Tibial artery (tissue), 4 donors: ENCODE measurements around the gene YPEL3.

Experiments used
- DNase-seq, 2 donors: peaks; one replicate each; pipeline ENCODE4 v3.0.0-alpha.2; 2019
- H3K27ac ChIP-seq, 2 donors: fragments of 200-600 bp; sonication (generic) in 1 of 2; 1 replicate in 1 of 2; 2 replicates in 1 of 2; pipeline ENCODE4 v1.5.1; 2018 to 2019; ENCODE audit warnings: mild to moderate bottlenecking in 1 of 2
- H3K27me3 ChIP-seq, 2 donors: fragments of 200-600 bp; sonication (generic) in 1 of 2; one replicate each; pipeline versions ENCODE4 v1.5.1 to v1.6.0; 2016 to 2019
- H3K36me3 ChIP-seq, 3 donors: fragments of 200-600 bp; sonication (generic) in 2 of 3; one replicate each; pipeline ENCODE4 v1.5.1; 2016 to 2019; ENCODE audit warnings: mild to moderate bottlenecking in 2 of 3
- H3K4me1 ChIP-seq, 4 donors: fragments of 200-600 bp; sonication (generic) in 2 of 4; 1 replicate in 3 of 4; 2 replicates in 1 of 4; pipeline ENCODE4 v1.5.1; 2016 to 2019
- H3K4me3 ChIP-seq, 2 donors: fragments of 200-600 bp; sonication (generic) in 1 of 2; 1 replicate in 1 of 2; 2 replicates in 1 of 2; pipeline ENCODE4 v1.5.1; 2018 to 2019; ENCODE audit warnings: mild to moderate bottlenecking in 2 of 2
- H3K9me3 ChIP-seq, 3 donors: fragments of 200-600 bp; sonication (generic) in 1 of 3; one replicate each; pipeline ENCODE4 v1.5.1; 2016 to 2019
- intact Hi-C: fragments of 100-400 bp; cut with DNase I; formaldehyde crosslinking; loops from one replicate; pipeline ENCODE4 v1.15.0; 2023; ENCODE audit warnings: low total_unique reads
- TF ChIP-seq, protein P1 (sequence below), 2 experiments: fragments of 200-600 bp in 1 of 2; fragments of 450-650 bp in 1 of 2; IDR thresholded peaks; one replicate each; pipeline ENCODE4 v1.5.1; 2017 to 2019; ENCODE audit warnings: antibody characterized with exemption in 2 of 2, mild to moderate bottlenecking in 1 of 2, moderate library complexity in 1 of 2

YPEL3 gene

DNA sequence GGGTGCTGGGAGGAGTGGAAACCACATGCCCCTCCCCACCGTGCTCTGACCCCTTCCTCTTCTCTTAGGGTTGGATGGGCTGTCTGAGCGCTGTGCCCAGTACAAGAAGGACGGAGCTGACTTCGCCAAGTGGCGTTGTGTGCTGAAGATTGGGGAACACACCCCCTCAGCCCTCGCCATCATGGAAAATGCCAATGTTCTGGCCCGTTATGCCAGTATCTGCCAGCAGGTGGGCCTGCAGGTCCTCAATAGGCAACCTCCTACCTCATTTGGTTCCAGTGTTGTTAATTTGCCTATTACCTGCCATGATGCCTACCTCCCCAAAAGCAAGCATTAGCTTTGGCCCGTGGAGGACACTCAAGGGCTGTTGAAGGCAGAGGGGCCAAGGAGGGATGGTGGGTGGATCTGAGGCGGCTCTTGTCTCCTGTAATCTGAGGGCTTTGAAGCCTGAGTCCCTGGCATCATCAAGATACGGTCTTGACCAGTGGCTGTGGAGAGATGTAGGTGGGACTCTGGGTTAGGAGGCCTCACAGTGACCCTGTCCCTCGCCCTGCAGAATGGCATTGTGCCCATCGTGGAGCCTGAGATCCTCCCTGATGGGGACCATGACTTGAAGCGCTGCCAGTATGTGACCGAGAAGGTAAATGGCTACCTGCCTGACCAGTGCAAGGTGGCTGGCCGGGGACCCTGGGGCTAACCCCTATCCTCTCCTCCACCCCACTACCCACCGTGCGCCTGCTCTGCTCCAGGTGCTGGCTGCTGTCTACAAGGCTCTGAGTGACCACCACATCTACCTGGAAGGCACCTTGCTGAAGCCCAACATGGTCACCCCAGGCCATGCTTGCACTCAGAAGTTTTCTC lies 27.0 kb downstream of the YPEL3 start:
- Histone ChIP-seq H3K27me3 (no peaks in the 10 kb centered on the region), H3K27ac (peak overlapping the region; percentile 45 to 96), H3K4me3 (peak overlapping the region in 1 of 2 donors; percentile 19), H3K4me1 (peaks cover 0 to 49% (median 42%) of the 10 kb centered on the region in 4 donors), H3K36me3 (peaks cover 66 to 73% (median 68%) of the 10 kb centered on the region in 3 donors), H3K9me3 (no peaks in the 10 kb centered on the region)
- TF ChIP-seq, protein P1, sequence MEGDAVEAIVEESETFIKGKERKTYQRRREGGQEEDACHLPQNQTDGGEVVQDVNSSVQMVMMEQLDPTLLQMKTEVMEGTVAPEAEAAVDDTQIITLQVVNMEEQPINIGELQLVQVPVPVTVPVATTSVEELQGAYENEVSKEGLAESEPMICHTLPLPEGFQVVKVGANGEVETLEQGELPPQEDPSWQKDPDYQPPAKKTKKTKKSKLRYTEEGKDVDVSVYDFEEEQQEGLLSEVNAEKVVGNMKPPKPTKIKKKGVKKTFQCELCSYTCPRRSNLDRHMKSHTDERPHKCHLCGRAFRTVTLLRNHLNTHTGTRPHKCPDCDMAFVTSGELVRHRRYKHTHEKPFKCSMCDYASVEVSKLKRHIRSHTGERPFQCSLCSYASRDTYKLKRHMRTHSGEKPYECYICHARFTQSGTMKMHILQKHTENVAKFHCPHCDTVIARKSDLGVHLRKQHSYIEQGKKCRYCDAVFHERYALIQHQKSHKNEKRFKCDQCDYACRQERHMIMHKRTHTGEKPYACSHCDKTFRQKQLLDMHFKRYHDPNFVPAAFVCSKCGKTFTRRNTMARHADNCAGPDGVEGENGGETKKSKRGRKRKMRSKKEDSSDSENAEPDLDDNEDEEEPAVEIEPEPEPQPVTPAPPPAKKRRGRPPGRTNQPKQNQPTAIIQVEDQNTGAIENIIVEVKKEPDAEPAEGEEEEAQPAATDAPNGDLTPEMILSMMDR (IDR thresholded peaks at IDR 0.05), result peak; percentile 15
- no peak for DNase-seq
- intact Hi-C loops, result no loop called here

DNA sequence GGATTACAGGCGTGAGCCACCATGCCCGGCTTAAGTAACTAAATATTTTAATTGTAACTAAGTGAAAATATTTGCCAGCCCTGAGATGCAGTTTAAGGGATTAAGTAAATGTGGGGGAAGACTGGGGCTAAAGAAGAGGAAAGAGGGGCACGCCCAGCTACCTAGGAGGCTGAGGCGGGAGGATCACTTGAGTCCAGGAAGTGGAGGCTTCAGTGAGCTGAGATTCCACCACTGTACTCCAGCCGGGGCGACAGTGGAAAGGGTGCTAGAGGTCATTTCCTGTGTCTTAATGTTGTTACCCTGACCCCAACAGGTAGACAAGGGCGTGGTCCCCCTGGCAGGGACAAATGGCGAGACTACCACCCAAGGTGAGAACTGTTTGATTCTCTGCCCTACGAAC lies 27.7 kb downstream of the YPEL3 start:
- no peaks in the 10 kb centered on the region for H3K27me3 ChIP-seq
- peaks cover 0 to 56% (median 47%) of the 10 kb centered on the region in 4 donors for H3K4me1 ChIP-seq
- intact Hi-C loops, result no loop called here
- H3K36me3 ChIP-seq, result peaks cover 62 to 68% (median 63%) of the 10 kb centered on the region in 3 donors
- no peaks in the 10 kb centered on the region for H3K9me3 ChIP-seq
- no peak for DNase-seq
- H3K27ac ChIP-seq, result peak overlapping the region in 1 of 2 donors; percentile 96
- no peak overlapping the region for H3K4me3 ChIP-seq
- TF ChIP-seq, protein P1 (IDR thresholded peaks at IDR 0.05), result no peak

DNA sequence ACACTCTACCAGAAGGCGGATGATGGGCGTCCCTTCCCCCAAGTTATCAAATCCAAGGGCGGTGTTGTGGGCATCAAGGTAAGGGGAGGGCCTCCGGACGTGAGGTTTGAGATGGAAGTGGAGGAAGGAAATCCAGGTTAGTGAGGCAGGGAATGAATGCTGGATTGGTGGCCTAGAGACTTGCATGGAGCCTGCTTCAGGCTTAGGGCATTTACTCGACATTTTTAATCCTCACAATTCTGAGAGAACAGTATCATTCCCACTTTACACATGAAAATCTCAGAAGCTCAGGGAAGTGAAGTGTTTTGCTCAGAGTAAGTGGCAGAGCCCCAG lies 28.5 kb downstream of the YPEL3 start:
- TF ChIP-seq, protein P1 (IDR thresholded peaks at IDR 0.05), result no peak
- Histone ChIP-seq H3K27me3 (no peaks in the 10 kb centered on the region), H3K4me1 (peaks cover 0 to 64% (median 54%) of the 10 kb centered on the region in 4 donors), H3K27ac (peak overlapping the region; percentile 96 to 97), H3K4me3 (peak overlapping the region; percentile 98 to 99), H3K9me3 (no peaks in the 10 kb centered on the region), H3K36me3 (peaks cover 55 to 60% (median 57%) of the 10 kb centered on the region in 3 donors)
- intact Hi-C loops, result no loop called here
- DNase-seq, result no peak

DNA sequence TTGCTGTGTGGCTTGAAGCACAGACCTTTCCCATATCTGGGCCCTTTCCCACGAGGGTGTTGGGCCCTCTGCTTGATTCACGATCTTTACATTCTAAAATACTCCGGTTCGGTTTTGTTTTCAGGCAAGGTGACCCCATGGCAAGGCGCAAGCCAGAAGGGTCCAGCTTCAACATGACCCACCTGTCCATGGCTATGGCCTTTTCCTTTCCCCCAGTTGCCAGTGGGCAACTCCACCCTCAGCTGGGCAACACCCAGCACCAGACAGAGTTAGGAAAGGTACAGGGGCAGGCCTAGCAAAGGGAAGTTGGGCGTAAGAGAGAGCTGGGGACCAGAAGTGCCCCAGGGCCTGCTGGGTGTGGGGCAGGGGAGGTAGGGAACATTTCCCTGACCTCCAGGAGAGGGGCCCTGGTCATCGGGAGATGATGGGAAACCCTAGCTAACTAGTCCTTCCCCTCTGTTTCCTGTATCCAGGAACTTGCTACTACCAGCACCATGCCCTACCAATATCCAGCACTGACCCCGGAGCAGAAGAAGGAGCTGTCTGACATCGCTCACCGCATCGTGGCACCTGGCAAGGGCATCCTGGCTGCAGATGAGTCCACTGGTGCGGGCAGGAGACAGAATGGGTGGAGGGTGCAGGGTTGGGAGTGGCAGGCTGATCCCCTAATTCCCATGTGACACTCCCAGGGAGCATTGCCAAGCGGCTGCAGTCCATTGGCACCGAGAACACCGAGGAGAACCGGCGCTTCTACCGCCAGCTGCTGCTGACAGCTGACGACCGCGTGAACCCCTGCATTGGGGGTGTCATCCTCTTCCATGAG lies 29.0 kb downstream of the YPEL3 start:
- TF ChIP-seq, protein P1 (IDR thresholded peaks at IDR 0.05), result no peak
- Histone ChIP-seq H3K27ac (peak overlapping the region; percentile 96 to 97), H3K27me3 (no peaks in the 10 kb centered on the region), H3K4me1 (peaks cover 0 to 66% (median 55%) of the 10 kb centered on the region in 4 donors), H3K4me3 (peak overlapping the region; percentile 98 to 99), H3K9me3 (no peaks in the 10 kb centered on the region), H3K36me3 (peaks cover 51 to 54% (median 51%) of the 10 kb centered on the region in 3 donors)
- intact Hi-C loops, result loop anchor here (1.0 kb wide), 1 partner anchor 340 kb away; the partner anchor contains the start of gene ZNF771
- DNase-seq, result peak in 1 of 2 donors; percentile 79

DNA sequence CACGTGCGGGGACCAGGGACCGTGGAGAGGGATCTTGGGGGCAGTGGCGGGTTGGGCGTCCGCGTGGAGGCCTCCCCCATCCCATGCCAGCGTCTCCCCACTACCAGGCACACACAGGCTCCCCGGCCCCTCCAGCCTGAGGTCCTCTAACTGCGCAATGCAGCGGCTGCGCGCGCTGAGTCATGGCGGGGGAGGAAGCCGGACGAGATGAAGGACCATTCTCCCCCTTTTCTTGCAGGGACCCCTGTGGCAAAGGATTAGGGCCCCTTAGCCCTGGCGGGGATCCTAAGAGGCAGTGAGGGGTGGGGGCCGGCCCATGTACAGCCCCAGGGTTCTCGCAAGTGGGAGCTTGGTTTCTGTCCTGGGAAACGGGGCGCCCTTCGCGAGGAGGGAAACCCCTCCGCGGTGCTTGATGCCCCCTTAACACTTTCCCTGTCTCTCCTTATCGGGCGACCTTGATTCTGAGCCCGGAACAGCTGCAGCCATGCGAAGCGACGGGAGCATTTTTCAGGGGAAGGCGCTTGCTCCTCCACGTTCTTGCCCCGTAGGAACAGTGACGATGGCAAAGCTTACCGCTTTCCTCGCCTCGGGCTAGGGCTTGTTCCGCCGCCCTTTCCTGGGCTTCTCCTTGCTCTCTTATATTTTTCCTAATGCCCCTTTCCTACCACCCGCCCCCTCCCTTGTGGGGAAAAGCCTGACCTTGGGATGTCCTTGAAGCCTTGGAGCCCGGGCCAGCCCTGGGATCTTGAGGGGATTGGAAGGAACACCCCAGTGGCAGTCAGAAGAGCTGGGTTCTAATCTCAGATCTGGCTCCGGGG lies 29.9 kb downstream of the YPEL3 start:
- Histone ChIP-seq H3K27ac (peak overlapping the region; percentile 96 to 97), H3K27me3 (no peaks in the 10 kb centered on the region), H3K4me1 (peaks cover 0 to 64% (median 55%) of the 10 kb centered on the region in 4 donors), H3K36me3 (peaks cover 43 to 46% (median 43%) of the 10 kb centered on the region in 3 donors), H3K9me3 (no peaks in the 10 kb centered on the region), H3K4me3 (peak overlapping the region; percentile 98 to 99)
- intact Hi-C loops, result loop anchor here (1.0 kb wide), 1 partner anchor 341 kb away; the partner anchor contains the start of gene ZNF771
- TF ChIP-seq, protein P1 (IDR thresholded peaks at IDR 0.05), result no peak
- no peak for DNase-seq
